GM13976 (cell line): ENCODE data around the gene EMC9.

Experiments
- DNase-seq: peaks from one replicate; pipeline ENCODE4 v3.0.0; 2012; ENCODE audit warnings: low spot score
- CTCF ChIP-seq: IDR thresholded peaks from 2 replicates; pipeline ENCODE4 v1.5.1; 2012; ENCODE audit warnings: borderline replicate concordance, mild to moderate bottlenecking; ENCODE audit not compliant: insufficient read depth; ENCODE audit errors: extremely low read depth, missing control alignments, control extremely low read depth
- in situ Hi-C: fragments of 300-500 bp; cut with MboI; formaldehyde crosslinking; loops from one replicate; pipeline ENCODE4 v1.12.0; 2022; ENCODE audit warnings: low sequenced_read_pairs, mixed read lengths, inconsistent platforms; ENCODE audit not compliant: unreplicated experiment

EMC9 gene

DNA sequence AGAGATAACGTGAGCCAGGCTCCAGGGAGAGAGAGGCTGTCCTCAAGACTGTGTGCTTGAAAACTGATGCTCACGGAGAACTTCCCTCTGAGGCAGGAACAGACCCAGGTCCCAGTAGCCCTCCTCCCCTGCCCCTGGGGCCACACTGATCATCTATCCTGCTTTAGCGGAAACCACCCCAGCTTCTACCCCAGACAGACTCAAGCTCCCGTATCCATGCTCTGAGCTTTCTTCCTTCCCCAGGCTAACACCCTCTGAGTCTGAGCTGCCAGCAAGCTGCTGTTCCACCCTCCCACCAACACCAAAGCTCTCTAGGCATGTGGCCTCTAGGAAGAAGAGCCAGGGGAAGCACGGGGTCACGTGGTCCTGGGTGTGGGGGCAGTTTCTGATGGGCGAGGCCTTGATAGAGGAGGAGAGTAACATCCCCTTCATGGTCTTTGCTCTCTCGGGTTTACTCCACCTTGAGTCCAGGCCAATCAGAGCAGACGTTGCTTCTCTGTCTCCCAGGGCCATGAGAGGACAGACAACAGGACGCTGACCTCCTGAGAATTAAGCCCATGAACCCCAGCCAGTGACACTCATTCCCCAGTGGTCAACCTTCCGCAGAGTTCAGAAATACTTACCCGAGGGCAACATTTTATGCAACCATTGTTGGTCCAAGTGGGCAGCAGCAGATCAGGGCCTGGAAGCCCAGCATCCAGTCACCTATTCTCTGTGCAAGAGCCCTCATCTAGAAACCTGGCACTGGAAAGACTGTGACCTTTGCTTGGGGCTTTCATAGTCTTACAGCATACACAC is 45.9 kb downstream of the EMC9 start:
- in situ Hi-C loops = no loop called here
- TF ChIP-seq CTCF = no peak
- DNase-seq = peak; percentile 95

GRCh38 chr14:24094841-24095270 is 46.5 kb downstream of the EMC9 start:
- DNase-seq = no peak
- in situ Hi-C loops = no loop called here
- no peak for TF ChIP-seq CTCF

DNA sequence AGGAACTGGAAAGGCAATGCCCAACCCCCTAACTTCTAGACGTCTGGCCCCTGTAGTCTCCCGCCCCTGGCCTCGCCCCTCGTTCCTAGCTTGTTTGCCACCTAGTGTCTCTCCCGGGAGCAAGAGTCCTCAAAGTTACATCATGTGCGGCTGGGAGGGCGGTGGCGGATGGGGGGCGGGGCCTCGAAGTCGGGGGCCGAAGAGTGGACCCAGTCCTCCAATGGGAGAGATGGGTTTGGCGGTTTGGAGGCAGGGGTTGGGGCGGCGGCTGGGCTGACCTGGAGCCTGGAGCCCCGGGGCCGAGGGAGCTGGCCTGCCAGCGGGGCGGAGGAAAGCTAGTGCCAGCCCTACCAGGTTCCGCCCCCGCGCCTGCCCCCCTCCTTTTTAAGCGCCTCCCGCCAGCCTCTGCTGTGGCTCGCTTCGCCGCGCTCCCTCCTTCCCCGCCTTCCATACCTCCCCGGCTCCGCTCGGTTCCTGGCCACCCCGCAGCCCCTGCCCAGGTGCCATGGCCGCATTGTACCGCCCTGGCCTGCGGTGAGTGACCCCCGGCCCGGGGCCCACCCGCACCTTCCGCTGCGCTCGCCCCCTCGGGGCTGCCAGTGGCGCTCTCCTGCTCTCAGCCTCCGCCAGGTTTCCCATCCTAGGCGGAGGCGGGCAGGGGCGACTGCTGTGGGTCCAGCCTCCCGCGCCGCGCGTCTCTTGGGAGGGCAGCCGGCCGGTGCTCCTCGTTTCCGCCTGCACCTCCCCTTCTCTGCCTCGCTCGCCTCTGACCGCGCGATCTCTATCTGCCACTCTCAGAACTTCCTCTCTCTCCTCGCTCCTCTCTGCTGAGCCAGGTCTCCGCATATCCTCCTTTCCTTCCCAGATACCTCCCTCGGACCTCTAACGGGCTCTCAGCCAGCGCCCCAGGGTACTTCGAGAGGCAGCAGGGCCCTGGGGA is 47.2 kb downstream of the EMC9 start, which contains the start of gene PCK2:
Gene PCK2, plus strand, starts transcription at position 411 of the 940 bp plus-strand sequence. Its CDS starts 95 bp downstream, at position 506.
- DNase-seq = peak; percentile 92
- no peak for TF ChIP-seq CTCF
- in situ Hi-C loops = no loop called here

DNA sequence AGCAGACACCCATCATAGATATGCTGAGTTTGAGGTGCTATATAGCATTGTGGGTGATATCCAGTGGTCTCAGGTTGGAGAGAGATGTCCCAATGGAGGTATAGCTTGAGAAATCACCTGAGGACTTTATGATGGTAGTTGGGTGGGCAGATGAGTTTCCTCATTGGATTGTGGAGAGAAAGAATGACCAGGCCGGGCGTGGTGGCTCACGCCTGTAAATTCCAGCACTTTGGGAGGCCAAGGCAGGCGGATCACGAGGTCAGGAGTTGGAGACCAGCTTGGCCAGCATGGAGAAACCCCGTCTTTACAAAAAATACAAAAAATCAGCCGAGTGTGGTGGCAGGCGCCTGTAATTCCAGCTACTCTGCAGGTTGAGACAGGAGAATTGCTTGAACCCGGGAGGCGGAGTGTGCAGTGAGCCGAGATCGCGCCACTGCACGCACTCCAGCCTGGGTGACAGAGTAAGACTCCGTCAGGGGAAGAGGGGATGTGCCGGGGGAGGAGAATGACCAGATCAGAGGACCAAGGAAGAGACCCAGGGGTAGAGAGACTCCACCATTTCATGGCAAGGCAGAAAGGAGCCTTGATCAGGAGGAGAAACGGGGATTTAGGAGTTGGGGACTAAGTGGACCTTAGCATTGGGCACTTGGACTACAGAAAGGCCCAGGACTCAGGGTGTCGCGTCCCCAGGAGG is 48.0 kb downstream of the EMC9 start:
- no peak for DNase-seq
- in situ Hi-C loops = no loop called here
- TF ChIP-seq CTCF = no peak

DNA sequence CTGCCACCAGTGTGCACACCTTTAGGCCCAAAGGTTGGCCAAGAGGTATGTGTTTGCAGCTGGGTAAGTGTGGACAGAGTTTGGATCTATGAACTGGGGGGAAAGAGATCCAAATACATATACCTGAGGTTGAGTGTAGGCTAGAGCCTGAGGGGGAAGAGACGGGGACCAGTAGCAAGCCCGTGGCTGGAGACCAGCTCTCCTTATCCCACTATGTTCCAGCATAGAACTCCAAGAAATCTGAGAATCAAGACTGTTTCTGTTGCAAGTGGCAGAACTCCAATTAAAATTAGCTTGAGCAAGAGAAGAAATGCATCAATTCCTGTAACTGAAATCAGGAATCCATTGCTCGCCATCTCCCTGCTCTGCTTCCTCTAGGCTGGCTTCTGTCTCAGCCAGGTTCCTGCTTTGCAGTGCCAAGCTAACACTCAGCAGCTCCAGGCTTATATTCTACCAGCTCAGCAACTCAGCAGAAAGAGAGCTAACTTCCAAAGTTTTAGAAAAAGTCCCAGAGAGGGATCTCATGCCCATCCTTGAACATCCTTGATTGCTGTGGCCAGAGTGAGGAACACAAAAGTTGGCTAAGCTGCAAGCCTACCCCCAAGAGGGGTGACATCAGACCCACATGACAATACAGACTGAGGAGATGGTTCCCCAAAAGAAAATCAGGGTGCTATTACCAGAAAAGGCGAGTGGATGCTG is 48.7 kb downstream of the EMC9 start:
- TF ChIP-seq CTCF = no peak
- no peak for DNase-seq
- in situ Hi-C loops = no loop called here
